ENCODE data around the gene SPHK1.
"Not testable (repeated sequence)": the region's sequence is repeated elsewhere in the genome, so short reads cannot be mapped to it uniquely, and the experiment has no call there.

SPHK1 gene

GRCh38 chr17:76384222-76384986 is at the start of gene SPHK1:
Gene SPHK1, plus strand, starts transcription at chr17:76384609. Its CDS starts 1,036 bp downstream, at chr17:76385645.
- peak; percentile 60 for DNase-seq (ENCODE audit: low read depth)

- no peak for DNase-seq (ENCODE audit: low read depth)
Observed at GRCh38 chr17:76335716-76336381, 48.6 kb upstream of the SPHK1 start.

GRCh38 chr17:76336756-76337412 is 47.5 kb upstream of the SPHK1 start:
- DNase-seq (ENCODE audit: low read depth), result no peak

- DNase-seq (ENCODE audit: low read depth), result no peak
Observed at GRCh38 chr17:76337413-76337777, 47.0 kb upstream of the SPHK1 start.

- DNase-seq (ENCODE audit: low read depth), result no peak
Observed at GRCh38 chr17:76341301-76341700, 43.1 kb upstream of the SPHK1 start.

GRCh38 chr17:76343106-76343505 is 41.3 kb upstream of the SPHK1 start:
- no peak for DNase-seq (ENCODE audit: low read depth)

GRCh38 chr17:76345377-76345974 is 38.9 kb upstream of the SPHK1 start:
- DNase-seq (ENCODE audit: low read depth), result no peak

- not testable (repeated sequence) for DNase-seq (ENCODE audit: low read depth)
Observed at GRCh38 chr17:76346936-76347335, 37.5 kb upstream of the SPHK1 start.

GRCh38 chr17:76350463-76350862 is 33.9 kb upstream of the SPHK1 start:
- DNase-seq (ENCODE audit: low read depth), result no peak

- no peak for DNase-seq (ENCODE audit: low read depth)
Observed at GRCh38 chr17:76351526-76352071, 32.8 kb upstream of the SPHK1 start.

- no peak for DNase-seq (ENCODE audit: low read depth)
Observed at GRCh38 chr17:76353004-76353598, 31.3 kb upstream of the SPHK1 start.

- DNase-seq (ENCODE audit: low read depth), result peak; percentile 72
Observed at GRCh38 chr17:76353599-76354316, 30.7 kb upstream of the SPHK1 start, which contains the start of gene PRPSAP1. Gene PRPSAP1, minus strand, starts transcription at chr17:76353916. Its CDS starts 213 bp downstream, at chr17:76353703.

- no peak for DNase-seq (ENCODE audit: low read depth)
Observed at GRCh38 chr17:76354317-76354729, 30.1 kb upstream of the SPHK1 start.

GRCh38 chr17:76354747-76355310 is 29.6 kb upstream of the SPHK1 start:
- DNase-seq (ENCODE audit: low read depth), result no peak

GRCh38 chr17:76356803-76357456 is 27.5 kb upstream of the SPHK1 start:
- DNase-seq (ENCODE audit: low read depth), result no peak

- no peak for DNase-seq (ENCODE audit: low read depth)
Observed at GRCh38 chr17:76357597-76358158, 26.7 kb upstream of the SPHK1 start.

GRCh38 chr17:76359375-76359774 is 25.0 kb upstream of the SPHK1 start:
- no peak for DNase-seq (ENCODE audit: low read depth)

- not testable (repeated sequence) for DNase-seq (ENCODE audit: low read depth)
Observed at GRCh38 chr17:76359776-76360175, 24.6 kb upstream of the SPHK1 start.

- DNase-seq (ENCODE audit: low read depth), result no peak
Observed at GRCh38 chr17:76360461-76360860, 23.9 kb upstream of the SPHK1 start.
